CD4-positive, alpha-beta T cell treated with Interleukin-2 at 100 ng/mL for 4 hours (primary cell): ENCODE results near the gene PLPPR4.

Experiments
- DNase-seq: peaks from one replicate; pipeline ENCODE4 v3.0.0-alpha.2; 2020; ENCODE audit warnings: low spot score

Gene PLPPR4

GRCh38 chr1:99348397-99349132 is 84.3 kb downstream of the PLPPR4 start:
- no peak for DNase-seq

DNA sequence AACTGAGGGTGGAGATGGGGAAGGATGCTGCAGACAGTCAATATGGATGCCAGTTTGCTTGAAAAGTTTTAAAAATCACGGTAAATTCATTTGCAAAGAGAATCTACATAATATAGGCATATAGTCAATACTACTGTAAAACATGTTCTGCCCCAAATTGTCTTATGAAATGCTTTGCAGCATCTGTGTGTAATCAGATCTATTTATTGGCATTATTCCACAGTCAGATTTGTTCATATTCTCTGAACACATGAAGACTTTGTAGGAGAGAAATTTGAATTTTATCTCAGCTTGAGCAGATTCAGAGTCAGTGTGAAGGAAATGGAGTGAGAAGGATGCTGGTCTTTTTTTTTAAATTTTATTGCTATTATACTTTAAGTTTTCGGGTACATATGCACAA is 88.5 kb downstream of the PLPPR4 start:
- no peak for DNase-seq

GRCh38 chr1:99358770-99359169 is 94.5 kb downstream of the PLPPR4 start:
- no peak for DNase-seq
